SK-N-SH (cell line): ENCODE results near the gene MRM2. TPM values are rescaled to one million over a fixed set of nuclear protein-coding genes. Genes with fewer than 3 reads are reported as not detected.

ENCODE experiments used
- CTCF ChIA-PET: fragments of 300-600, 350-600 bp; formaldehyde crosslinking; extraction: SDS; loops from one replicate; lab custom pipeline; 2021; lab: Yijun Ruan, JAX
- POLR2A ChIA-PET: fragments of 350-600 bp; sonication (Branson Sonifier 250); formaldehyde crosslinking; extraction: SDS; loops from one replicate; lab custom pipeline; 2020; ENCODE audit warnings: antibody characterized with exemption, inconsistent platforms; lab: Yijun Ruan, JAX
- DNase-seq: peaks from one replicate; pipeline ENCODE4 v3.0.0; 2012
- H2AFZ ChIP-seq: fragments of 200-600 bp; sonication (generic); 2 replicates; pipeline ENCODE4 v1.8.1; 2016; ENCODE audit warnings: antibody characterized with exemption, mild to moderate bottlenecking, low read depth
- H3F3A ChIP-seq: fragments of 200-600 bp; sonication (generic); replicated peaks from 2 replicates; pipeline ENCODE3; 2016; ENCODE audit warnings: antibody characterized with exemption, mild to moderate bottlenecking; ENCODE audit not compliant: insufficient read depth
- H3K27ac ChIP-seq, 2 experiments: fragments of 200-500 bp in 1 of 2; fragments of 200-600 bp in 1 of 2; sonication (Bioruptor generic) in 1 of 2; sonication (generic), shearing (Covaris generic) in 1 of 2; 2 replicates each; pipeline versions ENCODE4 v1.5.1 to v1.6.1; 2014 to 2016; ENCODE audit warnings: low read depth in 2 of 2, inconsistent platforms in 1 of 2, low read length in 1 of 2, mild to moderate bottlenecking in 1 of 2, mixed read lengths in 1 of 2
- H3K27me3 ChIP-seq: fragments of 200-600 bp; sonication (generic), shearing (Covaris generic); 2 replicates; pipeline ENCODE4 v1.6.1; 2016; ENCODE audit warnings: mixed run types; ENCODE audit not compliant: insufficient read depth
- H3K36me3 ChIP-seq, 2 experiments: fragments of 200-500 bp in 1 of 2; fragments of 200-600 bp in 1 of 2; sonication (Bioruptor generic) in 1 of 2; sonication (generic) in 1 of 2; replicated peaks in 1 of 2; 2 replicates each; pipeline versions ENCODE3 to v1.5.1; 2014 to 2016; ENCODE audit warnings: low read length in 1 of 2, mild to moderate bottlenecking in 1 of 2; ENCODE audit not compliant: insufficient read depth in 2 of 2, control insufficient read depth in 1 of 2
- H3K4me1 ChIP-seq, 2 experiments: fragments of 200-500 bp in 1 of 2; fragments of 200-600 bp in 1 of 2; sonication (Bioruptor generic) in 1 of 2; sonication (generic), shearing (Covaris generic) in 1 of 2; 2 replicates each; pipeline versions ENCODE4 v1.5.1 to v1.6.1; 2014 to 2016; ENCODE audit warnings: low read depth in 1 of 2, low read length in 1 of 2, mixed run types in 1 of 2; ENCODE audit not compliant: insufficient read depth in 2 of 2, control insufficient read depth in 1 of 2
- H3K4me2 ChIP-seq: fragments of 200-600 bp; sonication (generic), shearing (Covaris generic); 2 replicates; pipeline ENCODE4 v1.6.1; 2017; ENCODE audit warnings: mixed run types
- H3K4me3 ChIP-seq, 2 experiments: fragments of 200-500 bp in 1 of 2; fragments of 200-600 bp in 1 of 2; sonication (Bioruptor generic) in 1 of 2; sonication (generic), shearing (Covaris generic) in 1 of 2; 2 replicates each; pipeline versions ENCODE4 v1.5.1 to v1.8.1; 2014 to 2016; ENCODE audit warnings: low read depth in 2 of 2, inconsistent platforms in 1 of 2, low read length in 1 of 2, mild to moderate bottlenecking in 1 of 2, mixed read lengths in 1 of 2, moderate library complexity in 1 of 2
- H3K79me2 ChIP-seq: fragments of 200-600 bp; sonication (generic); 2 replicates; pipeline ENCODE4 v1.8.1; 2017; ENCODE audit warnings: mild to moderate bottlenecking; ENCODE audit not compliant: insufficient read depth
- H3K9ac ChIP-seq: fragments of 200-600 bp; sonication (generic); 2 replicates; pipeline ENCODE4 v1.6.1; 2017; ENCODE audit warnings: mixed run types
- H3K9me2 ChIP-seq: fragments of 200-600 bp; sonication (generic); 2 replicates; pipeline ENCODE4 v1.6.1; 2017; ENCODE audit warnings: mixed run types
- H3K9me3 ChIP-seq: fragments of 200-600 bp; sonication (generic); 2 replicates; pipeline ENCODE4 v1.6.1; 2017; ENCODE audit warnings: mixed run types, mild to moderate bottlenecking, moderate library complexity
- H4K20me1 ChIP-seq: fragments of 200-600 bp; sonication (generic); 2 replicates; pipeline ENCODE4 v1.6.1; 2017; ENCODE audit warnings: mild to moderate bottlenecking, mixed run types; ENCODE audit not compliant: insufficient read depth
- CHD2 ChIP-seq: fragments of 150-350 bp; IDR thresholded peaks from 2 replicates; pipeline ENCODE4 v1.6.1; 2018; ENCODE audit warnings: low read length; ENCODE audit not compliant: partially characterized antibody
- CTCF ChIP-seq: fragments of 200-600 bp; sonication (generic); IDR thresholded peaks from 2 replicates; pipeline ENCODE4 v1.6.1; 2017; ENCODE audit warnings: antibody characterized with exemption, mild to moderate bottlenecking, moderate library complexity
- ELF1 ChIP-seq: IDR thresholded peaks from 2 replicates; pipeline ENCODE4 v1.4.0; 2012
- GABPA ChIP-seq: IDR thresholded peaks from 2 replicates; pipeline ENCODE4 v1.4.0; 2012; ENCODE audit warnings: low read depth, mild to moderate bottlenecking
- GATA2 ChIP-seq: sonication (generic); formaldehyde crosslinking; IDR thresholded peaks from 2 replicates; pipeline ENCODE4 v1.5.0; 2020; ENCODE audit warnings: mild to moderate bottlenecking, missing genetic modification reagents
- JUND ChIP-seq: IDR thresholded peaks from 2 replicates; pipeline ENCODE4 v1.4.0; 2012
- MEF2A ChIP-seq: IDR thresholded peaks from 2 replicates; pipeline ENCODE4 v1.4.0; 2012; ENCODE audit warnings: low read depth, borderline replicate concordance
- NFIC ChIP-seq: IDR thresholded peaks from 2 replicates; pipeline ENCODE4 v1.4.0; 2012; ENCODE audit warnings: borderline replicate concordance
- PBX3 ChIP-seq: IDR thresholded peaks from 2 replicates; pipeline ENCODE4; 2012
- RAD21 ChIP-seq: IDR thresholded peaks from 2 replicates; pipeline ENCODE4 v1.6.1; 2012; ENCODE audit warnings: mild to moderate bottlenecking, low read length
- RCOR1 ChIP-seq: fragments of 150-350 bp; IDR thresholded peaks from 2 replicates; pipeline ENCODE4 v1.6.1; 2017; ENCODE audit warnings: antibody characterized with exemption, low read length
- RFX5 ChIP-seq: IDR thresholded peaks from 2 replicates; pipeline ENCODE4 v1.6.1; 2012; ENCODE audit warnings: mild to moderate bottlenecking, improper control_type of control experiment, low read length
- RXRA ChIP-seq: IDR thresholded peaks from 2 replicates; pipeline ENCODE4 v1.4.0; 2012; ENCODE audit warnings: low read depth, mild to moderate bottlenecking, borderline replicate concordance
- SMC3 ChIP-seq: IDR thresholded peaks from 2 replicates; pipeline ENCODE4 v1.6.1; 2012; ENCODE audit warnings: low read depth, low read length, improper control_type of control experiment
- TAF1 ChIP-seq: IDR thresholded peaks from 2 replicates; pipeline ENCODE4 v1.6.1; 2012; ENCODE audit warnings: low read depth, mild to moderate bottlenecking, low read length, moderate library complexity, borderline replicate concordance
- TCF12 ChIP-seq: IDR thresholded peaks from 2 replicates; pipeline ENCODE4 v1.4.0; 2012
- TEAD4 ChIP-seq: IDR thresholded peaks from 2 replicates; pipeline ENCODE4 v1.4.0; 2012; ENCODE audit warnings: mild to moderate bottlenecking, borderline replicate concordance; ENCODE audit not compliant: insufficient read depth
- USF1 ChIP-seq: IDR thresholded peaks from 2 replicates; pipeline ENCODE4 v1.4.0; 2012; ENCODE audit warnings: low read depth, borderline replicate concordance
- YY1 ChIP-seq: IDR thresholded peaks from 2 replicates; pipeline ENCODE4 v1.4.0; 2012; ENCODE audit warnings: low read depth, mild to moderate bottlenecking
- WGBS: methylation state at CpG from one replicate; pipeline ENCODE4 v1.1.6; 2017; ENCODE audit warnings: low lambda C conversion rate; 5-methylcytosine and 5-hydroxymethylcytosine counted together
- polyA plus RNA-seq, 3 experiments: library from polyadenylated mRNA; depleted of rRNA; stranded (reverse); fragments of >200 nt; gene quantifications; 2 replicates each; pipeline ENCODE4 v1.2.3, GENCODE V29; 2012
- TF ChIP-seq, protein P1 (sequence below): IDR thresholded peaks from 2 replicates; pipeline ENCODE4 v1.4.0; 2012; ENCODE audit warnings: low read depth, borderline replicate concordance
- TF ChIP-seq, protein P2 (sequence below): fragments of 150-350 bp; IDR thresholded peaks from 2 replicates; pipeline ENCODE4 v1.6.1; 2016; ENCODE audit warnings: mild to moderate bottlenecking, low read depth, low read length

Gene MRM2
- polyA plus RNA-seq, 1 of the 3 experiments (the other 2 are of a cell fraction) = 30.7 TPM

- 0 out of 2 replicates have a peak, but pooled peaks cover under 1% of the 10 kb centered on the region for H4K20me1 ChIP-seq
- H3K4me2 ChIP-seq = no peak overlapping the region
- H3K27me3 ChIP-seq = no peaks in the 10 kb centered on the region
- H3F3A ChIP-seq = peaks cover 32% of the 10 kb centered on the region
- DNase-seq = no peak
- H3K36me3 ChIP-seq = no peaks in the 10 kb centered on the region
- H3K4me3 ChIP-seq = no peak overlapping the region
- ChIA-PET POLR2A (no interaction called here), CTCF (interaction anchor here (0.7 to 2.7 kb wide), 8 partner anchors 8 to 223 kb away, joined by 3 to 17 read pairs (median 5); no protein-coding TSS in a partner anchor)
- H3K9me3 ChIP-seq = no peaks in the 10 kb centered on the region
- no peak overlapping the region for H3K9ac ChIP-seq
- H3K4me1 ChIP-seq = peaks cover 15 to 16% of the 10 kb centered on the region in 2 experiments; a peak in 3 of 4 replicates
- WGBS = 90% methylated on average over 22 of the region's 22 CpGs
- no peak overlapping the region; a peak in 1 of 4 replicates for H3K27ac ChIP-seq
- TF ChIP-seq, protein P1, sequence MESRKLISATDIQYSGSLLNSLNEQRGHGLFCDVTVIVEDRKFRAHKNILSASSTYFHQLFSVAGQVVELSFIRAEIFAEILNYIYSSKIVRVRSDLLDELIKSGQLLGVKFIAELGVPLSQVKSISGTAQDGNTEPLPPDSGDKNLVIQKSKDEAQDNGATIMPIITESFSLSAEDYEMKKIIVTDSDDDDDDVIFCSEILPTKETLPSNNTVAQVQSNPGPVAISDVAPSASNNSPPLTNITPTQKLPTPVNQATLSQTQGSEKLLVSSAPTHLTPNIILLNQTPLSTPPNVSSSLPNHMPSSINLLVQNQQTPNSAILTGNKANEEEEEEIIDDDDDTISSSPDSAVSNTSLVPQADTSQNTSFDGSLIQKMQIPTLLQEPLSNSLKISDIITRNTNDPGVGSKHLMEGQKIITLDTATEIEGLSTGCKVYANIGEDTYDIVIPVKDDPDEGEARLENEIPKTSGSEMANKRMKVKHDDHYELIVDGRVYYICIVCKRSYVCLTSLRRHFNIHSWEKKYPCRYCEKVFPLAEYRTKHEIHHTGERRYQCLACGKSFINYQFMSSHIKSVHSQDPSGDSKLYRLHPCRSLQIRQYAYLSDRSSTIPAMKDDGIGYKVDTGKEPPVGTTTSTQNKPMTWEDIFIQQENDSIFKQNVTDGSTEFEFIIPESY = no peak
- TF ChIP-seq USF1 = no peak
- TF ChIP-seq NFIC = no peak
- TF ChIP-seq RFX5 = no peak
- TF ChIP-seq PBX3 = no peak
- no peak for TF ChIP-seq TEAD4
- TF ChIP-seq TCF12 = no peak
- no peak for TF ChIP-seq RCOR1
- TF ChIP-seq RXRA = no peak
- TF ChIP-seq CHD2 = no peak
- TF ChIP-seq RAD21 = no peak
- TF ChIP-seq GABPA = no peak
- no peak overlapping the region for H2AFZ ChIP-seq
- no peaks in the 10 kb centered on the region for H3K9me2 ChIP-seq
- H3K79me2 ChIP-seq = peaks cover 30% of the 10 kb centered on the region
Measured at GRCh38 chr7:2245883-2246675, 4.1 kb upstream of the MRM2 start.

- Histone ChIP-seq H3K9ac (no peak overlapping the region), H3K4me3 (no peak overlapping the region), H3K9me2 (no peaks in the 10 kb centered on the region), H3K9me3 (no peaks in the 10 kb centered on the region), H3K79me2 (peaks cover 46% of the 10 kb centered on the region), H3K27me3 (no peaks in the 10 kb centered on the region), H2AFZ (no peak overlapping the region), H3K36me3 (peaks cover 0 to 2% of the 10 kb centered on the region in 2 experiments), H3K4me2 (no peak overlapping the region), H3K27ac (no peak overlapping the region), H4K20me1 (0 out of 2 replicates have a peak, but pooled peaks cover 6% of the 10 kb centered on the region), H3K4me1 (peaks cover 12 to 18% of the 10 kb centered on the region in 2 experiments; a peak in 3 of 4 replicates), H3F3A (peaks cover 21% of the 10 kb centered on the region)
- no peak for DNase-seq
- 96% methylated on average over 25 of the region's 25 CpGs for WGBS
- POLR2A ChIA-PET = no interaction called here
- CTCF ChIA-PET = interaction anchor here (1.1 to 2.7 kb wide), 5 partner anchors 14 to 224 kb away, joined by 4 to 17 read pairs (median 7); no protein-coding TSS in a partner anchor
- TF ChIP-seq MEF2A (no peak), CTCF (no peak), TAF1 (no peak), JUND (no peak), SMC3 (no peak), GATA2 (CRISPR knock-in tag) (no peak), TEAD4 (no peak), ELF1 (no peak), RAD21 (no peak), RCOR1 (no peak), YY1 (no peak), RFX5 (no peak)
- TF ChIP-seq, protein P2, sequence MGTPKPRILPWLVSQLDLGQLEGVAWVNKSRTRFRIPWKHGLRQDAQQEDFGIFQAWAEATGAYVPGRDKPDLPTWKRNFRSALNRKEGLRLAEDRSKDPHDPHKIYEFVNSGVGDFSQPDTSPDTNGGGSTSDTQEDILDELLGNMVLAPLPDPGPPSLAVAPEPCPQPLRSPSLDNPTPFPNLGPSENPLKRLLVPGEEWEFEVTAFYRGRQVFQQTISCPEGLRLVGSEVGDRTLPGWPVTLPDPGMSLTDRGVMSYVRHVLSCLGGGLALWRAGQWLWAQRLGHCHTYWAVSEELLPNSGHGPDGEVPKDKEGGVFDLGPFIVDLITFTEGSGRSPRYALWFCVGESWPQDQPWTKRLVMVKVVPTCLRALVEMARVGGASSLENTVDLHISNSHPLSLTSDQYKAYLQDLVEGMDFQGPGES = no peak
Measured at GRCh38 chr7:2244404-2244995, 2.5 kb upstream of the MRM2 start.
